HG02885 (cell line): ENCODE data around the gene CFAP20.
"Not testable (repeated sequence)": the region's sequence is repeated elsewhere in the genome, so short reads cannot be mapped to it uniquely, and the experiment has no call there.

ENCODE experiments used
- ATAC-seq: cut with Tn5 transposase; IDR thresholded peaks from one replicate; pipeline ENCODE4 v1.9.1; 2021; ENCODE audit warnings: mild to moderate bottlenecking; ENCODE audit not compliant: unreplicated experiment, poor library complexity

CFAP20 gene

GRCh38 chr16:58099097-58099955, 29.9 kb downstream of the CFAP20 start:
- no peak for ATAC-seq

- no peak for ATAC-seq
These were observed 30.7 kb downstream of the CFAP20 start for GRCh38 chr16:58098207-58099096.

- no peak for ATAC-seq
These were observed 32.9 kb downstream of the CFAP20 start for GRCh38 chr16:58096249-58096648.

GRCh38 chr16:58095575-58095960, 33.6 kb downstream of the CFAP20 start:
- not testable (repeated sequence) for ATAC-seq

GRCh38 chr16:58094791-58095574, 34.2 kb downstream of the CFAP20 start:
- no peak for ATAC-seq

GRCh38 chr16:58094026-58094425, 35.2 kb downstream of the CFAP20 start:
- ATAC-seq: no peak

- ATAC-seq: not testable (repeated sequence)
These were observed 38.8 kb downstream of the CFAP20 start for GRCh38 chr16:58090396-58090795.

GRCh38 chr16:58088091-58088490, 41.1 kb downstream of the CFAP20 start:
- no peak for ATAC-seq

GRCh38 chr16:58087209-58087913, 41.8 kb downstream of the CFAP20 start:
- ATAC-seq: no peak

GRCh38 chr16:58086381-58087208, 42.6 kb downstream of the CFAP20 start:
- ATAC-seq: no peak

- no peak for ATAC-seq
These were observed 43.5 kb downstream of the CFAP20 start for GRCh38 chr16:58085584-58086251.

- ATAC-seq: no peak
These were observed 44.0 kb downstream of the CFAP20 start for GRCh38 chr16:58085171-58085570.

- no peak for ATAC-seq
These were observed 44.5 kb downstream of the CFAP20 start for GRCh38 chr16:58084635-58085034.

GRCh38 chr16:58082381-58082780, 46.8 kb downstream of the CFAP20 start:
- no peak for ATAC-seq

- not testable (repeated sequence) for ATAC-seq
These were observed 48.5 kb downstream of the CFAP20 start for GRCh38 chr16:58080657-58081056.

GRCh38 chr16:58077796-58078195, 51.4 kb downstream of the CFAP20 start:
- no peak for ATAC-seq

- ATAC-seq: no peak
These were observed 52.7 kb downstream of the CFAP20 start for GRCh38 chr16:58076514-58076913.

- no peak for ATAC-seq
These were observed 54.5 kb downstream of the CFAP20 start for GRCh38 chr16:58074657-58075056.
